Measurements from ENCODE around the gene SLC9A3. TPM values are rescaled to one million over a fixed set of nuclear protein-coding genes. Genes with fewer than 3 reads are reported as not detected.

Gene SLC9A3
- total and polyA plus RNA-seq, 2 of the 13 experiments (the other 11 are each of a cell fraction or from before 2014, with no cell fraction given): 1.5 to 1.8 TPM

- no peak for TF ChIP-seq GLI4 (CRISPR knock-in tag; IDR thresholded peaks at IDR 0.05; ENCODE audit: borderline replicate concordance)
- TF ChIP-seq ZNF558 (CRISPR knock-in tag; IDR thresholded peaks at IDR 0.05; ENCODE audit: borderline replicate concordance): no peak
- TF ChIP-seq TARDBP (CRISPR knock-in tag; IDR thresholded peaks at IDR 0.05): peak; percentile 17; the same call in 1 of the 2 replicates
- TF ChIP-seq PAX8 (CRISPR knock-in tag; IDR thresholded peaks at IDR 0.05; ENCODE audit: borderline replicate concordance): no peak
- no peak for TF ChIP-seq TEF (CRISPR knock-in tag; IDR thresholded peaks at IDR 0.05)
- TF ChIP-seq, protein P1, sequence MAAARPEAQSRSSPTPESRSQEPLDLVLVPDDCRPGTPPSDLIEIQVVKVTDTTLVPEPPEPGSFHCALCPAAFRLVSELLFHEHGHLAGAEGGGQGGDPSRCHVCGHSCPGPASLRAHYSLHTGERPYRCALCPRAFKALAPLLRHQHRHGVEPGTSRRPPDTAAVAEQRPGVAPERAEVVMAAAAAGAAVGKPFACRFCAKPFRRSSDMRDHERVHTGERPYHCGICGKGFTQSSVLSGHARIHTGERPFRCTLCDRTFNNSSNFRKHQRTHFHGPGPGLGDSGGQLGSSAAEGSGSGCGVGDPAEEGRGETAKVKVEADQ (CRISPR knock-in tag; IDR thresholded peaks at IDR 0.05; ENCODE audit: borderline replicate concordance): no peak
- no peak for TF ChIP-seq CBX5 (CRISPR knock-in tag; IDR thresholded peaks at IDR 0.05; ENCODE audit: borderline replicate concordance)
- TF ChIP-seq, protein P2, sequence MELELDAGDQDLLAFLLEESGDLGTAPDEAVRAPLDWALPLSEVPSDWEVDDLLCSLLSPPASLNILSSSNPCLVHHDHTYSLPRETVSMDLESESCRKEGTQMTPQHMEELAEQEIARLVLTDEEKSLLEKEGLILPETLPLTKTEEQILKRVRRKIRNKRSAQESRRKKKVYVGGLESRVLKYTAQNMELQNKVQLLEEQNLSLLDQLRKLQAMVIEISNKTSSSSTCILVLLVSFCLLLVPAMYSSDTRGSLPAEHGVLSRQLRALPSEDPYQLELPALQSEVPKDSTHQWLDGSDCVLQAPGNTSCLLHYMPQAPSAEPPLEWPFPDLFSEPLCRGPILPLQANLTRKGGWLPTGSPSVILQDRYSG (CRISPR knock-in tag; IDR thresholded peaks at IDR 0.05): no peak
- TF ChIP-seq MED13 (CRISPR knock-in tag; IDR thresholded peaks at IDR 0.05): no peak
- no peak for TF ChIP-seq AGO2 (optimal IDR thresholded peaks at IDR 0.05; ENCODE audit: low read depth, low read length)
- TF ChIP-seq KAT8 (CRISPR knock-in tag; IDR thresholded peaks at IDR 0.05): no peak
- TF ChIP-seq PITX1 (CRISPR knock-in tag; IDR thresholded peaks at IDR 0.05): no peak; the same call in 1 of the 2 replicates
- TF ChIP-seq, protein P3, sequence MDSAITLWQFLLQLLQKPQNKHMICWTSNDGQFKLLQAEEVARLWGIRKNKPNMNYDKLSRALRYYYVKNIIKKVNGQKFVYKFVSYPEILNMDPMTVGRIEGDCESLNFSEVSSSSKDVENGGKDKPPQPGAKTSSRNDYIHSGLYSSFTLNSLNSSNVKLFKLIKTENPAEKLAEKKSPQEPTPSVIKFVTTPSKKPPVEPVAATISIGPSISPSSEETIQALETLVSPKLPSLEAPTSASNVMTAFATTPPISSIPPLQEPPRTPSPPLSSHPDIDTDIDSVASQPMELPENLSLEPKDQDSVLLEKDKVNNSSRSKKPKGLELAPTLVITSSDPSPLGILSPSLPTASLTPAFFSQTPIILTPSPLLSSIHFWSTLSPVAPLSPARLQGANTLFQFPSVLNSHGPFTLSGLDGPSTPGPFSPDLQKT (CRISPR knock-in tag; IDR thresholded peaks at IDR 0.05; ENCODE audit: borderline replicate concordance): no peak
- TF ChIP-seq ZNF264 (CRISPR knock-in tag; IDR thresholded peaks at IDR 0.05): no peak
- no peak for TF ChIP-seq RNF219 (CRISPR knock-in tag; IDR thresholded peaks at IDR 0.05)
- no peak for TF ChIP-seq SMC3 (IDR thresholded peaks at IDR 0.05; ENCODE audit: low read length)
- TF ChIP-seq, protein P4, sequence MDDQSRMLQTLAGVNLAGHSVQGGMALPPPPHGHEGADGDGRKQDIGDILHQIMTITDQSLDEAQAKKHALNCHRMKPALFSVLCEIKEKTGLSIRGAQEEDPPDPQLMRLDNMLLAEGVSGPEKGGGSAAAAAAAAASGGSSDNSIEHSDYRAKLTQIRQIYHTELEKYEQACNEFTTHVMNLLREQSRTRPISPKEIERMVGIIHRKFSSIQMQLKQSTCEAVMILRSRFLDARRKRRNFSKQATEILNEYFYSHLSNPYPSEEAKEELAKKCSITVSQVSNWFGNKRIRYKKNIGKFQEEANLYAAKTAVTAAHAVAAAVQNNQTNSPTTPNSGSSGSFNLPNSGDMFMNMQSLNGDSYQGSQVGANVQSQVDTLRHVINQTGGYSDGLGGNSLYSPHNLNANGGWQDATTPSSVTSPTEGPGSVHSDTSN (CRISPR knock-in tag; IDR thresholded peaks at IDR 0.05; ENCODE audit: borderline replicate concordance): no peak
- no peak for TF ChIP-seq SNAI1 (CRISPR knock-in tag; IDR thresholded peaks at IDR 0.05; ENCODE audit: borderline replicate concordance)
- 0 out of 2 replicates have a peak, but pooled peaks have one; percentile 16 for TF ChIP-seq ZNF292 (CRISPR knock-in tag; IDR thresholded peaks at IDR 0.05; ENCODE audit: borderline replicate concordance, low read depth)
- TF ChIP-seq ZNF83 (CRISPR knock-in tag; IDR thresholded peaks at IDR 0.05; ENCODE audit: borderline replicate concordance): no peak
- no peak for TF ChIP-seq RFX3 (CRISPR knock-in tag; IDR thresholded peaks at IDR 0.05)
- peak; percentile 52; the same call in 1 of the 2 replicates for TF ChIP-seq ZNF776 (CRISPR knock-in tag; IDR thresholded peaks at IDR 0.05)
Measured at GRCh38 chr5:556909-557441, 32.7 kb upstream of the SLC9A3 start (continued).

Measured in HepG2 (cell line).